ENCODE data around the gene PRR33. TPM values are rescaled to one million over a fixed set of nuclear protein-coding genes. Genes with fewer than 3 reads are reported as not detected.

PRR33 gene
- total RNA-seq, 1 donor from 2014 or later: not detected

GRCh38 chr11:1896468-1896867, 4.8 kb upstream of the PRR33 start:
- no peak overlapping the region for H3K9ac ChIP-seq (ENCODE audit: low read length)
- H3K4me3 ChIP-seq (ENCODE audit: insufficient read depth, low read depth, low read length): no peak overlapping the region
- DNase-seq (ENCODE audit: low read depth) (no peak), FAIRE-seq (no peak)
- no peak overlapping the region for H2AFZ ChIP-seq (ENCODE audit: low read depth, low read length)
- Mint-ChIP-seq H3K36me3 (ENCODE audit: low read depth, unreplicated experiment) (no peaks in the 10 kb centered on the region), H3K9me3 (ENCODE audit: unreplicated experiment) (no peaks in the 10 kb centered on the region), H3K27me3 (ENCODE audit: low read depth, unreplicated experiment) (peaks cover 18% of the 10 kb centered on the region), H3K4me3 (ENCODE audit: unreplicated experiment) (no peak overlapping the region), H3K27ac (ENCODE audit: unreplicated experiment) (no peak overlapping the region), H3K4me1 (ENCODE audit: low read depth, unreplicated experiment) (no peaks in the 10 kb centered on the region)
- H4K20me1 ChIP-seq (ENCODE audit: insufficient read depth, low read length): no peaks in the 10 kb centered on the region
- H3K79me2 ChIP-seq (ENCODE audit: insufficient read depth, low read length): no peaks in the 10 kb centered on the region
- H3K9me3 ChIP-seq (ENCODE audit: insufficient read depth, low read depth, low read length): no peaks in the 10 kb centered on the region
- H3K4me2 ChIP-seq (ENCODE audit: low read length): no peak overlapping the region
- TF ChIP-seq CTCF (IDR thresholded peaks at IDR 0.05; ENCODE audit: insufficient read depth, low read depth, low read length) (no peak), EZH2 (IDR thresholded peaks at IDR 0.05; ENCODE audit: insufficient read depth, low read length) (no peak)
- no peak overlapping the region for H3K27ac ChIP-seq (ENCODE audit: low read depth, low read length)
- H3K4me1 ChIP-seq (ENCODE audit: insufficient read depth, low read length): no peaks in the 10 kb centered on the region
- no peaks in the 10 kb centered on the region for H3K36me3 ChIP-seq (ENCODE audit: insufficient read depth, low read length)
- peaks cover 13% of the 10 kb centered on the region for H3K27me3 ChIP-seq (ENCODE audit: insufficient read depth, low read length)

GRCh38 chr11:1894759-1895158, 3.1 kb upstream of the PRR33 start:
- Histone ChIP-seq H3K27me3 (ENCODE audit: insufficient read depth, low read length) (peaks cover 10% of the 10 kb centered on the region), H2AFZ (ENCODE audit: low read depth, low read length) (no peak overlapping the region), H3K9me3 (ENCODE audit: insufficient read depth, low read depth, low read length) (no peaks in the 10 kb centered on the region), H4K20me1 (ENCODE audit: insufficient read depth, low read length) (no peaks in the 10 kb centered on the region), H3K27ac (ENCODE audit: low read depth, low read length) (no peak overlapping the region), H3K9ac (ENCODE audit: low read length) (no peak overlapping the region), H3K4me2 (ENCODE audit: low read length) (no peak overlapping the region), H3K79me2 (ENCODE audit: insufficient read depth, low read length) (no peaks in the 10 kb centered on the region), H3K4me3 (ENCODE audit: insufficient read depth, low read depth, low read length) (no peak overlapping the region), H3K36me3 (ENCODE audit: insufficient read depth, low read length) (no peaks in the 10 kb centered on the region), H3K4me1 (ENCODE audit: insufficient read depth, low read length) (no peaks in the 10 kb centered on the region)
- Mint-ChIP-seq H3K27ac (ENCODE audit: unreplicated experiment) (no peak overlapping the region), H3K27me3 (ENCODE audit: low read depth, unreplicated experiment) (peaks cover 16% of the 10 kb centered on the region), H3K4me1 (ENCODE audit: low read depth, unreplicated experiment) (no peaks in the 10 kb centered on the region), H3K9me3 (ENCODE audit: unreplicated experiment) (no peaks in the 10 kb centered on the region), H3K36me3 (ENCODE audit: low read depth, unreplicated experiment) (no peaks in the 10 kb centered on the region), H3K4me3 (ENCODE audit: unreplicated experiment) (no peak overlapping the region)
- DNase-seq (ENCODE audit: low read depth): no peak
- FAIRE-seq: no peak
- no peak for TF ChIP-seq CTCF (IDR thresholded peaks at IDR 0.05; ENCODE audit: insufficient read depth, low read depth, low read length)
- no peak for TF ChIP-seq EZH2 (IDR thresholded peaks at IDR 0.05; ENCODE audit: insufficient read depth, low read length)

- FAIRE-seq (no peak), DNase-seq (ENCODE audit: low read depth) (peak; percentile 17)
- H3K4me3 ChIP-seq (ENCODE audit: insufficient read depth, low read depth, low read length): no peak overlapping the region
- H3K27me3 ChIP-seq (ENCODE audit: insufficient read depth, low read length): peaks cover 10% of the 10 kb centered on the region
- H3K36me3 ChIP-seq (ENCODE audit: insufficient read depth, low read length): no peaks in the 10 kb centered on the region
- Mint-ChIP-seq H3K36me3 (ENCODE audit: low read depth, unreplicated experiment) (no peaks in the 10 kb centered on the region), H3K4me3 (ENCODE audit: unreplicated experiment) (no peak overlapping the region), H3K27me3 (ENCODE audit: low read depth, unreplicated experiment) (peaks cover 17% of the 10 kb centered on the region), H3K9me3 (ENCODE audit: unreplicated experiment) (no peaks in the 10 kb centered on the region), H3K27ac (ENCODE audit: unreplicated experiment) (peak overlapping the region; percentile 66), H3K4me1 (ENCODE audit: low read depth, unreplicated experiment) (no peaks in the 10 kb centered on the region)
- H3K27ac ChIP-seq (ENCODE audit: low read depth, low read length): no peak overlapping the region
- no peaks in the 10 kb centered on the region for H3K9me3 ChIP-seq (ENCODE audit: insufficient read depth, low read depth, low read length)
- H3K4me1 ChIP-seq (ENCODE audit: insufficient read depth, low read length): no peaks in the 10 kb centered on the region
- no peak overlapping the region for H3K4me2 ChIP-seq (ENCODE audit: low read length)
- H2AFZ ChIP-seq (ENCODE audit: low read depth, low read length): no peak overlapping the region
- no peak overlapping the region for H3K9ac ChIP-seq (ENCODE audit: low read length)
- no peaks in the 10 kb centered on the region for H4K20me1 ChIP-seq (ENCODE audit: insufficient read depth, low read length)
- H3K79me2 ChIP-seq (ENCODE audit: insufficient read depth, low read length): no peaks in the 10 kb centered on the region
- TF ChIP-seq CTCF (IDR thresholded peaks at IDR 0.05; ENCODE audit: insufficient read depth, low read depth, low read length): no peak
- no peak for TF ChIP-seq EZH2 (IDR thresholded peaks at IDR 0.05; ENCODE audit: insufficient read depth, low read length)
Observed at GRCh38 chr11:1893581-1894359, 2.1 kb upstream of the PRR33 start.

Data from astrocyte (in vitro differentiated cells and primary cell).